Cardiac septum (tissue), 1 donor: Measurements from ENCODE around the gene LCNL1. TPM values are rescaled to one million over a fixed set of nuclear protein-coding genes. Genes with fewer than 3 reads are reported as not detected.

Source experiments
- DNase-seq: peaks from one replicate; pipeline ENCODE4 v3.0.0-alpha.2; 2020; ENCODE audit warnings: low spot score
- intact Hi-C: fragments of 100-400 bp; cut with DNase I; formaldehyde crosslinking; loops from one replicate; pipeline ENCODE4 v1.14.0; 2022
- total RNA-seq: library from RNA; stranded (reverse); fragmentation: NEBNext Ultra II Directional; extraction: Animal tissue kit (Norgen Biotek cat#: 25700); gene quantifications from one replicate; pipeline ENCODE4 v1.2.1, GENCODE V29; 2021
- donor health status: DM: no; HTN: no; CAD: no.

LCNL1 gene
- total RNA-seq, 1 donor from 2014 or later: 5.9 TPM

DNA sequence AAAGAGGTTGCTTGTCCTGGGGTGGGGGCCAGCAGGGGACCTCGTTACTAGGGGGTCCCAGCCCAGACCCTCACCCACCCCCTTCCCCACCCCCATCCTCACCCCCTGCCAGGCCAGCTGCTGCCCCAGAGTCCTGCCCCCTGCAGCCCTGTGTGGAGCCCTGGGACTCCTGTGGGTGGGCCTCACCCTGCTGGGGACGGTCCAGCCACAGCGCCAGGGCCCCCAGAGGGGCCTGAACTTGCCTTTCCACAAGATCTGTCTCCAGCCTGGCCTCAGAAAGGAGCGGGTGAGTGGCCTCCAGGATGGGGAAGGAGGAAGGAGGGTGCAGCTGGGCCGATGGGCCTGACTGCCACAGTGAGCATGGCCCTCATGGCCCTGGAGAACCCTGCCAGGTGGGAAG, 13.0 kb upstream of the LCNL1 start:
- intact Hi-C loops: no loop called here
- DNase-seq: no peak

DNA sequence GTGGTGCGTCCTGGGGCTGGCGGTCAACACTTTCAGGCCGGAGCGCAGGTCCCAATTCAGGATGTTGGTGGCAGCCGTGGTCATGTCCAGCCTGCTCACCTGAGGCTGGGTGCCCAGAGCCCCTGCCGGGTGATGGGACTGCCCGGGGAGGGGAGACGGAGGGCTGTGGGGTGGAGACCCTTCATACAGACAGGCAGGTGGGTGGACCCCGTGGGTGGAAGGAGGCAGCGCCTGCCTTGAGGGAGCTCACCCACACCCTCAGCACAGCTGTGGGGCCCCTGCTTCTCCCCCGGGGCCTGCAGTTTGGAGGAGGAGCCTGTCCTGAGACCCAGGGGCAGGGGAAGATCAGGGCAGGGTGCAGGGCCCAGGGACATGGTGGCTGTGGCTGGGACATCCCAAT, 12.4 kb upstream of the LCNL1 start:
- intact Hi-C loops: no loop called here
- DNase-seq: no peak

DNA sequence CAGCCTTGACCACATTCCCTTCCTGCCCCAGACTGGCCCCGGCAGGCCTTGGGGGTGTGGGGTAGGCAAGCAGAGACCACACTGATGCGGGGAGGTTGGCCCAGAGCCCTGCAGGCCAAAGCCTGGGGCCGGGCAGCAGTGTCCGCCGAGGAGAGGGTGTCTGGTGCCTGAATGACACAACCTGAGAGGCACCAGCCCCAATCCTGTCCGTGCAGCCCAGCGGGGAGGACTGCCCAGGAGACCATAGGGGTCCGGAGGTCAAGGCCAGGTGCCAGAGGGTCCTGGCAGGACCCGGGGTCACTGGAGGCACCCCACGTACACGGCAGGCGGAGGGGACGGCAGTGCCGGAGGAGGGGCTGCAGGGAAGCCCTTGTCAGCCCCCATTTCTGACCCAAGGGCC, 11.0 kb upstream of the LCNL1 start:
- intact Hi-C loops: no loop called here
- DNase-seq: no peak

DNA sequence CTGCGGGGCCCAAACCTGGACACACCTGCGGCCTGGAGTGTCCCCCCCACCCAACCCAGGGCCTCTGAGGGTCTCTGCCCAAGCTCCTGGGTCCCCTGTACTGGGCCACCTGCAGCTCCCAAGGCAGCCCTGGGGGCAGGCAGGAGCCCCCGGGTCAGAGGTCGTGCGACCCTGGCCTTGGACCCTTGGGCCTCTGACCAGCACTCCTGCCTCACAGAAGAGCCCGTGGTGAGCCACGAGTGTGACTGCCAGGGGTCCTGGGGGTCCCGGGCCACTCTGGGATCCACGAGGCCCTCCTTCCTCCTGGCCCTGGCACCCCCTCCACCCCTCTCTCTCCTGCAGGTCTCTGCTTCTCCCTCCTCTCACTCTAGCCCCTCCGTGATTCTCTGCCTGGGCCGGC, 10.5 kb upstream of the LCNL1 start:
- intact Hi-C loops: no loop called here
- no peak for DNase-seq

DNA sequence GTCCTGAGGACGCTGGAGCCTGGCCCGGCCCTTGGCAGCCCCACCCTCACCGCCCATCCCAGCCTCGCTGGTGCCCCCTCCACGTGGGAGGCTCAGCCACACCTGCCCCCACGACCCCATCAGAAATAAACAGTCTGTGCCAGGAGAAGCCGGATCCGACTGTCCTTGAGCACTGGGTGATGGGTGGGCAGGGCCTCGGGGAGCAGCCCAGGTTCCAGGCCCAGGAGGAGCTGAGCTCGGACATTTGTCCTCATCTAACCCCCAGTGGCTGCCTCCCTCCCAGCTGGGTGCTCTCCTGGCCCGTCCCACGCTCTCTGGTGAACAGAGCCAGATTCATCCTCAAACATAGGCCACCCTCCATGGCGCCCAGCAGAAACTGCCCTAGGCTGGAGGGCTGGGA, 10.1 kb upstream of the LCNL1 start:
- intact Hi-C loops: no loop called here
- DNase-seq: no peak

DNA sequence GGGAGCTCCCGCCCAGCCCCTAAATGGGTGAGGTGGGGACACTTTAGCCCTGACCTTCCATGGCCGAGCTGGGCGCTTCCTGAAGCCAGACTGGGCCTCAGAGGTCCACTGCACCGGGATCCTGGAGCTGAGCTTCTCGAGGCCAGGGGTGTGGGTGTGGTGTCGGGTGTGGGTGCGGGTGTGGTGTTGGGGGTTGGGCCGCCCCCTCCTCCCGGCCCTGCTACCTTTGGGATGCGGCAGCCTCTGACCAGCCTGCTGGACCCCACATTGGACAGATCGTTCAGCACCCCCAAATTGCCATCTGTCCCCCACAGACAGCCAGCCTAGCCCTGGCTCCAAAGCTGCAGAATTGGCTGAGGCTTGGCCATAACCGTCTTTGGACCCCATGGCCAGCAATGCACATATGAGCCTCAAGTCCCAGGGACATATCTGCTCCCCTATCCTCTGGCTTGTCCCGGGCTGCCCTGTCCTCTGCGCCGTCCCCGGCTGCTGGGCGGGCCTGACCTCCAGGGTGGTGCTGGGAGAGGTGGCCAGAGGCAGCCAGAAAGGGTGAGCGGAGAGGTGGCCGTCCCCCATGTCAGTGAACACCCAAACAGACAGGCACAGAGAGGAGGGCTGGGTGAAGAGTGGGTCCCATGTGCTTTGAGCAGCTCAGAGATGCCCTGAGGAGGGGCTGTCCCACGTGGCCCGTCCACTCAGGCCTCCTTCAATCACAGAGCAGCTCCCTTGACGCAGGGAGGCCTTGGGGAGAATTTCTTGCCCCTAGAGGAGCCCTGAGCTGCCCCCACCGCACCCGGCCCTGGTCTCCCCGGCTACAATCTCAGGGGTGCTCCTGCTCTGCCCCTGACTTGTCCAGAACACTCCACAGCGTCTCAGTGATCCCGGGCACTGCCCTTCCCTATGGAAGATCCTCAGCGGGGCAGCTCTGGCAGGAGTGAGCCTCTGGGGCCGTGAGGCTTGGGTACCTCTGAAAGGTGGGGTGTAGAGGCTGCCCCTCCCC, 8.9 kb upstream of the LCNL1 start:
- intact Hi-C loops: loop anchor here (2.0 kb wide), 1 partner anchor 21 kb away; the partner anchor contains the start of gene LCN12
- no peak for DNase-seq

DNA sequence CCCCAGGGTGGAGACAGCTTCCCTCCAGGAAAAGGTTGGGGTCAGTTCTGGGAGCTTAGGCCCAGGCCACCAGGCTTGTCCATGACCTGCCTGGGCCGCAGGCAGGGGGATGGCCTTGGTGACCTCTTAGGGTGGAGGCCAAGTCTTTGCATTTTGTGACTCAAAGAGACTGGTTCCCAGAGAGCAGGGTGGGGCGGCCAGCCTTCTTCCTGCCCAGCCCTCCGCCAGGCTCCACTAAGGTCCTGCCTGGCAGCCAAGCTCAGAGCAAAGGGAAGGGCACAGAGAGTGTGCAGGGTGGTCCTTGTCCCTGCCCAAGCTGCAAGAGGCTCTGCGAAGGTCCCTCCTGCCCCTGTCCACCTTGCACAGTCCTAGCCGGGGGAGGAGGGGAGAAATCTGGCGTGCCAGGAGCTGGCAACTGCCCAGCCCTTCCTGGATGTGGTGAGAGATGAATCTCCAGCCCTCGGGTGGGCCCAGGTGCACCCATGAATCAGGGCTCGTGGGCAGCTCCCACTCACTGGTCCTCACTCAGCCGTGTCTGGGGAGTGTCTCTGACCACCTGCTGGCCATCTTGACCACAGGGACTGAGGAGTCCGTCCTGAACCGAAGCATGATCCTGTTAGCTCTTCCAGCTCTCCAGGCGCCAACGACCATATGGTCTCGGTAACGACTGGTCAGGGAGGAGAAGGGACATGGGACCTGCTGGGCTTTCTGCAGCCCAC, 7.8 kb upstream of the LCNL1 start:
- no peak for DNase-seq
- intact Hi-C loops: loop anchor here (2.0 kb wide), 1 partner anchor 22 kb away; the partner anchor contains the start of gene LCN12

DNA sequence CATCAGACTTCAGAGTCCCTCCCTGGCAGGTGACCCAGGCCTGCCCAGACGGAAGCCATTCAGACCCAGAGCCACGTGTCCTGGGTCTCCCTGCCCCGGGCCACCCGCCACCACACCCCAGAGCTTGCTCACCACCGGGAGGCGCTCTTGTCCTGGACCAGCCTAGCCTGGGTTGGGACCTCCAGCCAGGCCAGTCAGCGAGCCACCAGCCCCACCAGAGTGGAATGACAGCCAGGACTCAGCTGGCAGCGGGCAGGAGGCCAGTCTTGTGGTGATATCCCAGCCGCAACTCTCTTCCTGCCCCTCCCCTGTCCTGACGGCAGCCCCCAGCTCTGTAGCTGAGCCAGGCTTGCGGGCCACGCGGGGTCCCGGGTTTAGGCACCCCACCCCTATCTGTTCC, 7.1 kb upstream of the LCNL1 start:
- intact Hi-C loops: loop anchor here (2.0 kb wide), 2 partner anchors 17 to 23 kb away; partner anchors contain the start of genes LCN12 and PAXX
- DNase-seq: no peak

DNA sequence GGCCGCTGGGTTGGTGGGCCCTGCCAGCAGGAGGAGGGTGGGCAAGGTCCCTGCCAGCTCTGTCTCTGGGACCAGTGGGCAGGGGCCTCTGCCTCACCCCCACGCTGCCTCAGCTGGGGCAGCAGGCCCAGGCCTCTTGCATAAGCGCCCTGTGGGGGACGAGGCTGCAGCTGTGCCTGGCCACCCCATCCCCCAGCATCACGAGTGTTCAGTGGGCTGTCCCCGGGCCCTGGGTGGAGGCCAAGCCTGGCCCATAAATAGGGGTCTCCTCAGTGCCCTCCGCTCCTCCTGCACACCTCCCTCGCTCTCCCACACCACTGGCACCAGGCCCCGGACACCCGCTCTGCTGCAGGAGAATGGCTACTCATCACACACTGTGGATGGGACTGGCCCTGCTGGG, 5.6 kb upstream of the LCNL1 start, which contains the start of gene PTGDS:
Gene PTGDS (plus strand): TSS at position 282 of the 400 bp plus-strand sequence. CDS start 75 bp downstream, at position 357.
- intact Hi-C loops: loop anchor here (2.0 kb wide), 1 partner anchor 16 kb away; the partner anchor contains the start of gene PAXX
- peak; percentile 85 for DNase-seq

DNA sequence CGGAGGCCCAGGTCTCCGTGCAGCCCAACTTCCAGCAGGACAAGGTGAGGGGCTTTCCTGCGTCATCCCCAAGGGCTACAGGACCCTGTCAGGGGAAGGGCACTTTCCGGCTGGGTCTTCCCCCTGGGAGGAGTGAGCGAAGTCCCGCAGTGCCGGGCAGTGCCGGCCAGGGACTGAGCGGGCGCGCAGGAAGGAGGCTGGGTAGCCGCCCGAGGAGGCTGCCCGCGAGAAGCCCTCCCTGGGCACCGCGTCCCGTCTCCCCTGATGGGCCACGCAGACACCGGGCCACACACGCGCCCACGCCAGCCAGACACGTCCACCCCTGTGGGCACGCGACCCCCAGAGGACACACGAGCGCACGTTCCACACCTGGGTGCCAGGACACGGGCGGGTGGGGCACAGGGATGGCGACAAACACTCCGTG, 5.1 kb upstream of the LCNL1 start:
- no peak for DNase-seq
- intact Hi-C loops: loop anchor here (2.0 kb wide), 1 partner anchor 15 kb away; the partner anchor contains the start of gene PAXX

DNA sequence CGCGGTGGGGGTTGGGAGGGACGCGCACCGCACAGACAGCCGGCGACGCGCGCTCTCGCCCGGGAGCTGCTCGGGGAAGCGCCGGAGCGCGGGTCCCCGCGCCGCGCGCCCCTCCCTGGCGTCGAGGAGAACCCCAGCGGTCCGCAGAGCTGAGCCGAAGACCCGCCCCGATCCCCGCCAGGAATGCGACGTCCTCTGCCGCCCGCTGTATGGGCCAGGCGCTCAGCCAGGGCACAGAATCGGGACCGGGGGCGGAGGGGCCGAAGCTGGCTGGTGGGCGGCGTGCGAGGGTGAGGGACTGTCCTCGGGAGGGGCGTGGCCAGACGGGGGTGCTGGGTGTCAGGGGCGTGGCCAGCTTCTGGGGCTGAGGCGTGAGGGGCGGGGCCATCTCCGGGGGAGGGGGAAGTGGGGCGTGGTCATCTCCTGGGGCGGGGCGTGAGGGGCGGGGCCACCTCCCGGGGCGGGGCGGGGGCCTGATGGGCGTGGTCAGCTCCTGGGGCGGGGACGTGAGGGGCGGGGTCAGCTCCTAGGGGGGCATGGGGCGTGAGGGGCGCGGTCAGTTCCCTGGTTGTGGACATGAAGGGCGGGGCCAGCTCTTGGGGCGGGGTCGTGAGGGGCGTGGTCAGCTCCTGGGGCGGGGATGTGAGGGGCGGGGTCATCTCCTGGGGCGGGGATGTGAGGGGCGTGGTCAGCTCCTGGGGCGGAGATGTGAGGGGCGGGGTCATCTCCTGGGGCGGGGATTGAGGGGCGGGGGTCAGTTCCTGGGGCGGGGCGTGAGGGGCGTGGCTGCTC, 4.5 kb upstream of the LCNL1 start:
- DNase-seq: peak; percentile 91
- intact Hi-C loops: no loop called here

DNA sequence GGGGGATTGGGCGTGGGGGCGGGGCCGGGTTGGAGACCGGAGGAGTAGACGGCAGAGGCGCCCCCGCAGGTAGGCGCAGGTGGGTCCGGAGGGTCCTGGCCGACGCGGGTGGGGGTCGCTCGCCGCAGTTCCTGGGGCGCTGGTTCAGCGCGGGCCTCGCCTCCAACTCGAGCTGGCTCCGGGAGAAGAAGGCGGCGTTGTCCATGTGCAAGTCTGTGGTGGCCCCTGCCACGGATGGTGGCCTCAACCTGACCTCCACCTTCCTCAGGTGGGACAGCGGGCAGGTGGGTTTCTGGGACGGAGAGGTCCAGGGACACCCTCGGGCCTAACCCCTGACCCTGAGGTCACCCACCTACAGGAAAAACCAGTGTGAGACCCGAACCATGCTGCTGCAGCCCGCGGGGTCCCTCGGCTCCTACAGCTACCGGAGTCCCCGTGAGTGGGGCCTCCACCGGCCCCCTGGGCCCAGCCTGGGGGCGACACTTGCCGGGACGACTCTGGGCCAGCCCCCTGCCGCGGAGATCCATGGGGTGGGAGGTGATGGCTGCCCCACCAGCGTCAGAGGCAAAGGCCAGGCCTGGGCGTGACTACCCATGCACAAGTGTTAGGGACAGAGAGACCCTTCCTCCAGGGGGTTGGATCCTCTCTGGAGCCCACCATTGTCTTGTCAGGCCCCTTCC, 3.8 kb upstream of the LCNL1 start:
- no peak for DNase-seq
- intact Hi-C loops: no loop called here

DNA sequence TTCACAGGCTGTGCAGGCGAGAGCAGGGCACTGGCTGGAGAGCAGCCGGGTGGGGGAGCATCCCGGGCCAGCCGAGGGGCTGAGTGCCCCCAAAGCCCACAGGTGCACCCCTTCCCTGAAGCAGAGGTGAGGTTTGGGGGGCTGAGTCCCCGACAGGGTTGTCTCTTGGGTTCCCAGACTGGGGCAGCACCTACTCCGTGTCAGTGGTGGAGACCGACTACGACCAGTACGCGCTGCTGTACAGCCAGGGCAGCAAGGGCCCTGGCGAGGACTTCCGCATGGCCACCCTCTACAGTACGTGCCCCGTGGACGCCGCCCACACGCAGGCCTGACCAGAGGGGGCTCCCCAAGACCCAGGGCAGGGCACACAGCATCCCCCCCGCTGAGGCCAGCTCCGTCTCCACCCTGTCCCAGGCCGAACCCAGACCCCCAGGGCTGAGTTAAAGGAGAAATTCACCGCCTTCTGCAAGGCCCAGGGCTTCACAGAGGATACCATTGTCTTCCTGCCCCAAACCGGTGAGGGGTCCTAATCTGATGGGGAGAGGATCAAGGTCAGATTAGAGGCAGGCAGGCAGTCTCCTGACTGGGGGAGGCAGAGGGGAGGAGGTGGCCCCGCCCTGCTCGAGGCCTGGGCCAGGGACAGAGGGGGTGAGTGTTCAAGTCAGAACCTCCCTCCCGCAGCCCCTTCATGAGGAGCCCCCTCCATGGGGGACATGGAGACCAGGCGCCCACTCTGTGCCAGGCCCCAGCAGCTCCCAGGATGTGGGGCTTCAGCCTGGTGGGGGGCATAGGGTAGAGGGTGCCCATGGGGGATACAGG, 2.8 kb upstream of the LCNL1 start:
- DNase-seq: no peak
- intact Hi-C loops: no loop called here

DNA sequence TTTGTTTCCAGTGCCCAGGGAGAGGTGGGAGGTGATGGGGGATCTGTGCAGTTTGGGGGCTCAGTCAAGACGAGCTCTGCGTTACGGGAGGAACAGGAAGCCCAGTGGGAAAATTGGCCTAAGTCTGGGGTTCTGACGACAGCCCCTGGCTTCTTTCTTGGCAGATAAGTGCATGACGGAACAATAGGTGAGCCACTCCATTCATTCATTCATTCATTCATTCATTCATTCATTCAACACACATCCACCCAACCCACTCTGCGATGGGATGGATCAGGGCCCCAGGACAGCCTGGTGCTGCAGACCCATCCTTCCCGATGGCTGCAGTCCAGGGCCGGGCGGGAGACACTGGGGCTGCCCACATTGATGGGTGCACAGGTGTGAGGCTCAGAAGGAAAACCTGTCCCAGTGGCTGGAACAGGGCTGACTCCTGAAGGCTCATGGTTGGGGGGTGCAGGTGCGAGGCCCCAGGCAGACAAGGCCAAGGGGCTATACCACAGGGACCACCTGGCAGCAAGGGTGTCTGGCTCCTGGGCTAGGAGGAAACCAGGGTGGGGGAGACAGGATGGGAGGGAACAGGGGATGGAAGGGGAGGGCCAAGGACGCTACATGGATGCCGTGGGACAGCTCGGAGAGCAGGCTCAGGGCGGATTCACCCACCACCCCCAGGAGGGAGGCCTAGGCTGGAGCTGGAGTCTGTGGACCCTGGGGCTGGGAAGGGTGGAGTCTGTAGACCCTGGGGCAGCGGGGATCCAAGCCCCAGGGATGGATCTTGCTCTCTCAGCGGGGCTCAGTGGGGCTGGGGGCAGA, 1.9 kb upstream of the LCNL1 start:
- DNase-seq: no peak
- intact Hi-C loops: no loop called here

DNA sequence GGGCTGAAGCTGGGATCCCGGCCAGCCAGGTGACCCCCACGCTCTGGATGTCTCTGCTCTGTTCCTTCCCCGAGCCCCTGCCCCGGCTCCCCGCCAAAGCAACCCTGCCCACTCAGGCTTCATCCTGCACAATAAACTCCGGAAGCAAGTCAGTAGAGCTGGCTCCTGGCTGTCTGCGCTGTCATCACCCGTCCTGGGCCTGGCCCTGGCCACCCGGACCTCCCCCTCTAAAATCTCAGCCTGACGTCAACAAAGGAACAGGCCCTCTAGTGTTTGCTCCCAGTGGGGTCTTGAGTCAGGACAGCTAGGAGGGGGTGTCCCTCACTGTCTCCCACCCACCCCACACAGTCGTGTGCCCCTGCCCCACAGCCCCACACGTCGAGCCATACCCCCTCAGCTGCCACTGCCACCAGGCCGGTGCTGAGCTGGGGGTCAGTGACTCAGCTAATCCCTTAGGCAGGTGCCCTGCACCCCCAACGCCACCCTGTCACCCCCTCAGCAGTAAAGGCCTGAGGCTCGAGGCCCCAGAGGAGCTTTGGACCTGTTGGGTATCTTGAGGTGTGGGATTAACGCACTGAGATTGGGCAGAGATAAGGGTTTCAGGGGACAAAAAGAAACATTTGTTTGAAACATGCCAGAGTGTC, 1.1 kb upstream of the LCNL1 start:
- intact Hi-C loops: no loop called here
- peak; percentile 86 for DNase-seq

DNA sequence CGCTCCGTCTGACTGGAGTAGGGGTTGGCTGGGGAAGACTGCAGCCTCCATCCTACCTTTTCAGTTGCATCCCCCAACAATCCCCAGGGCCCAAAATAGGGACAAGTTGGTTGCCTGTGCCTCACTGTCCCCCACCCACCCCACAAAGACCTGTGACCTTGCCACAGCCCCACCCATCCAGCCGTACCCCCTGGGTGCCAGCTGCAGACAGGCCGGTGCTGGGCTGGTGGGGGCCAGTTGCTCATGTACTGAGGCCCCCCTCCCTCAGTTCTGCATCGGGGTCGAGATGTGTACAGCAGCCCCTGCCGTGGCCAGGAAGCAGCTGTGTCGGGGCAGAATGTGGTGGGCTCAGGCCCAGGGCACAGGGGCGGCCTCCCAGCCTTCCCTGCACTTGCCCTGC, 374 bp downstream of the LCNL1 start:
- no peak for DNase-seq
- intact Hi-C loops: no loop called here
